ENCODE results near the gene ASF1B.

DNA sequence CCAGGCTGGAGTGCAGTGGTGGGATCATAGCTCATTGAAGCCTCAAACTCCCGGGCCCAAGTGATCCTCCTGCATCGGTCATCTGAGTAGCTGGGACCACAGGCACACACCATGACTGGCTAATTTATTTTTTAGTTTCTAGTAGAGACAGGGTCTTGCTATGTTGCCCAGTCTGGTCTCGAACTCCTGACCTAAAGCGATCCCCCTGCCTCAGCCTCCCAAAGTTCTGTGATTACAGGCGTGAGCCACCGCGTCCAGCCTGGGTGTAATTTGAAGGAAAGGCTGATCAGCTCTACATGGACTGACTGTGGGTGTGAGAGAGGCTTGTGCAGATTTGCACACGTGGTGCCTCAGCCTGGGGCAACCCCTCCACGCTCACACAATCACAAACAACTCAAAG is 38.5 kb upstream of the ASF1B start:
- TF ChIP-seq, protein P1, sequence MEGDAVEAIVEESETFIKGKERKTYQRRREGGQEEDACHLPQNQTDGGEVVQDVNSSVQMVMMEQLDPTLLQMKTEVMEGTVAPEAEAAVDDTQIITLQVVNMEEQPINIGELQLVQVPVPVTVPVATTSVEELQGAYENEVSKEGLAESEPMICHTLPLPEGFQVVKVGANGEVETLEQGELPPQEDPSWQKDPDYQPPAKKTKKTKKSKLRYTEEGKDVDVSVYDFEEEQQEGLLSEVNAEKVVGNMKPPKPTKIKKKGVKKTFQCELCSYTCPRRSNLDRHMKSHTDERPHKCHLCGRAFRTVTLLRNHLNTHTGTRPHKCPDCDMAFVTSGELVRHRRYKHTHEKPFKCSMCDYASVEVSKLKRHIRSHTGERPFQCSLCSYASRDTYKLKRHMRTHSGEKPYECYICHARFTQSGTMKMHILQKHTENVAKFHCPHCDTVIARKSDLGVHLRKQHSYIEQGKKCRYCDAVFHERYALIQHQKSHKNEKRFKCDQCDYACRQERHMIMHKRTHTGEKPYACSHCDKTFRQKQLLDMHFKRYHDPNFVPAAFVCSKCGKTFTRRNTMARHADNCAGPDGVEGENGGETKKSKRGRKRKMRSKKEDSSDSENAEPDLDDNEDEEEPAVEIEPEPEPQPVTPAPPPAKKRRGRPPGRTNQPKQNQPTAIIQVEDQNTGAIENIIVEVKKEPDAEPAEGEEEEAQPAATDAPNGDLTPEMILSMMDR (conservative IDR thresholded peaks at IDR 0.05; ENCODE audit: low read length) = no peak
- no peak for TF ChIP-seq EZH2phosphoT487 (IDR thresholded peaks at IDR 0.05; ENCODE audit: borderline replicate concordance, low read depth, low read length)
